ENCODE results near the gene FGD2. TPM values are rescaled to one million over a fixed set of nuclear protein-coding genes. Genes with fewer than 3 reads are reported as not detected.
"Not testable (repeated sequence)": the region's sequence is repeated elsewhere in the genome, so short reads cannot be mapped to it uniquely, and the experiment has no call there.

FGD2 gene
- total and polyA plus RNA-seq, 8 donors, result 0.98 to 13.2 (median 2.8) TPM

DNA sequence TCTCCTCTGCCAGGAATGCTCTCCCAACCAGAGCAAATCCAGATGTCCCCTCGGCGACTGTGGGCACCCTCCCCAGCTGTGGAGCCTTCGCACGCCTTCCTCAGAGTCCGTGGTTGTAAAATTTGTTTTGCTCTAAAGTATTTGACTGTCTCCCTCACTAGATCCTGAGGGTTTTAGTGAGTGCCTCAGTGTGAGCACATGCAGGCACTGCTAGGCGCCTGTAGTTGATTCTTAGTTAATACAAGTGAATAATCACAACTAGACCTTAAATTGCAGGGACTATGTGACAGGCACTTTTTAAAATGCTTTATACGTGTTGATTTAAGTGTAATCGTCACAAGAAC lies 18.8 kb upstream of the FGD2 start:
- WGBS, 2 donors, result 1% methylated on average over 8 of the region's 8 CpGs
- no peak for TF ChIP-seq CTCF (IDR thresholded peaks at IDR 0.05)
- no peaks in the 10 kb centered on the region for H3K9me3 ChIP-seq
- no peaks in the 10 kb centered on the region for H3K27me3 ChIP-seq
- peak overlapping the region; percentile 94 to 99 (median 96) for H3K27ac ChIP-seq
- intact Hi-C loops (cut with DNase I), result no loop called here
- DNase-seq (no peak), ATAC-seq (peak in 1 of 4 donors; percentile 29), FAIRE-seq (no peak)
- peak overlapping the region; percentile 68 to 99 (median 98) for H3K4me3 ChIP-seq
- H3K36me3 ChIP-seq, result no peaks in the 10 kb centered on the region
- H3K4me1 ChIP-seq, result peaks cover 4 to 23% (median 9%) of the 10 kb centered on the region in 3 donors

DNA sequence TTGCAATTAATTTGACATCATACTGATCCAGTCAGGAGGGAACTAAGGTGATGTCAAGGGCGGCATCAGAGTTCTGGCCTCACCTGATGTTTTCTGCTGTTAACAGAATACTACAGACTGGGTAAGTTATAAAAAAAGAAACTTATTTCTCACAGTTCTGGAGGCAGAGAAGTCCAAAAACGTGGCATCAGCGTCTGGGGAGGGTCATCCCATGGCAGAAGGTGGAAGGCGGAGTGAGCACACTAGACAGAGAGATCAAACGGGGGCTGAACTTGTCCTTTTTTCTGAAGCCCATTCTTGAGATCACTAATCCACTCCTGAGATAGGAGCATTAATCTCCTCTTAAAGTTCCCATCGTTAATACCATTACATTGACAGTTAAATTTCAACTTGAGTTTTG lies 16.2 kb upstream of the FGD2 start:
- Histone ChIP-seq H3K4me1 (peaks cover 2 to 5% (median 3%) of the 10 kb centered on the region in 3 donors), H3K4me3 (no peak overlapping the region), H3K27me3 (no peaks in the 10 kb centered on the region), H3K9me3 (no peaks in the 10 kb centered on the region), H3K27ac (no peak overlapping the region), H3K36me3 (no peaks in the 10 kb centered on the region)
- FAIRE-seq, result no peak
- no peak for TF ChIP-seq CTCF (IDR thresholded peaks at IDR 0.05)
- 74 to 83% methylated on average over 6 of the region's 6 CpGs for WGBS, 2 donors
- intact Hi-C loops (cut with DNase I), result no loop called here
- no peak for DNase-seq
- no peak for ATAC-seq

- H3K4me1 ChIP-seq; H3K36me3 ChIP-seq; FAIRE-seq; DNase-seq; intact Hi-C loops (cut with DNase I); H3K9me3 ChIP-seq; H3K4me3 ChIP-seq; H3K27ac ChIP-seq; ATAC-seq; H3K27me3 ChIP-seq: not testable (repeated sequence)
- WGBS, 2 donors, result 71 to 77% methylated on average over 2 of the region's 2 CpGs
Observed at GRCh38 chr6:36990401-36990800, 15.1 kb upstream of the FGD2 start.

- peaks cover 22 to 25% (median 23%) of the 10 kb centered on the region in 3 donors for H3K4me1 ChIP-seq
- DNase-seq (peak; percentile 77 to 91 (median 86)), FAIRE-seq (no peak), ATAC-seq (peak; percentile 82 to 95 (median 92))
- H3K36me3 ChIP-seq, result no peaks in the 10 kb centered on the region
- 11 to 17% methylated on average over 18 of the region's 18 CpGs for WGBS, 2 donors
- intact Hi-C loops (cut with DNase I), result no loop called here
- no peak overlapping the region for H3K4me3 ChIP-seq
- no peaks in the 10 kb centered on the region for H3K27me3 ChIP-seq
- no peaks in the 10 kb centered on the region for H3K9me3 ChIP-seq
- peak overlapping the region; percentile 86 to 95 (median 91) for H3K27ac ChIP-seq
- TF ChIP-seq CTCF (IDR thresholded peaks at IDR 0.05), result no peak
Observed at GRCh38 chr6:36997811-36998722, 7.4 kb upstream of the FGD2 start.

- DNase-seq, result no peak
- Histone ChIP-seq H3K4me3 (no peak overlapping the region), H3K27ac (peak overlapping the region; percentile 86 to 95 (median 91))
Observed at GRCh38 chr6:36998723-36999038, 6.8 kb upstream of the FGD2 start.

More at GRCh38 chr6:36998723-36999038, 6.8 kb upstream of the FGD2 start:
- intact Hi-C loops (cut with DNase I), result no loop called here
- Histone ChIP-seq H3K27me3 (no peaks in the 10 kb centered on the region), H3K36me3 (no peaks in the 10 kb centered on the region), H3K4me1 (peaks cover 22 to 25% (median 23%) of the 10 kb centered on the region in 3 donors), H3K9me3 (no peaks in the 10 kb centered on the region)
- ATAC-seq (no peak), FAIRE-seq (no peak)
- no peak for TF ChIP-seq CTCF (IDR thresholded peaks at IDR 0.05)
- 38 to 40% methylated on average over 8 of the region's 8 CpGs for WGBS, 2 donors
